Measurements from ENCODE around the gene FARSA. TPM values are rescaled to one million over a fixed set of nuclear protein-coding genes. Genes with fewer than 3 reads are reported as not detected.

FARSA gene
- total and polyA plus RNA-seq, 2 of the 13 experiments (the other 11 are each of a cell fraction or from before 2014, with no cell fraction given), result 25.9 to 72.0 TPM

GRCh38 chr19:12884926-12885748 is 48.4 kb downstream of the FARSA start (continued):
- TF ChIP-seq ZFP91 (CRISPR knock-in tag; IDR thresholded peaks at IDR 0.05; ENCODE audit: borderline replicate concordance), result peak; percentile 81; the same call in 1 of the 2 replicates
- TF ChIP-seq ZBTB10 (CRISPR knock-in tag; IDR thresholded peaks at IDR 0.05; ENCODE audit: borderline replicate concordance), result peak; percentile 75; the same call in 1 of the 2 replicates
- 0 out of 2 replicates have a peak, but pooled peaks have one; percentile 17 for TF ChIP-seq ZNF788 (CRISPR knock-in tag; IDR thresholded peaks at IDR 0.05; ENCODE audit: borderline replicate concordance)
- no peak for TF ChIP-seq PCBP1 (IDR thresholded peaks at IDR 0.05; ENCODE audit: borderline replicate concordance, low read depth, low read length)
- 0 out of 2 replicates have a peak, but pooled peaks have one; percentile 35 for TF ChIP-seq ZNF580 (CRISPR knock-in tag; IDR thresholded peaks at IDR 0.05; ENCODE audit: borderline replicate concordance, low read depth)
- TF ChIP-seq ZNF280D (CRISPR knock-in tag; IDR thresholded peaks at IDR 0.05), result 0 out of 2 replicates have a peak, but pooled peaks have one; percentile 16
- peak; percentile 51 for TF ChIP-seq SAP130 (CRISPR knock-in tag; IDR thresholded peaks at IDR 0.05; ENCODE audit: low read depth)
- TF ChIP-seq SALL1 (CRISPR knock-in tag; IDR thresholded peaks at IDR 0.05), result peak; percentile 46; the same call in 1 of the 2 replicates
- 0 out of 2 replicates have a peak, but pooled peaks have one; percentile 19 for TF ChIP-seq PHF20 (CRISPR knock-in tag; IDR thresholded peaks at IDR 0.05)
- TF ChIP-seq ZNF280B (CRISPR knock-in tag; IDR thresholded peaks at IDR 0.05; ENCODE audit: borderline replicate concordance), result peak; percentile 33; the same call in 1 of the 2 replicates
- peak; percentile 85 for TF ChIP-seq ZBTB14 (CRISPR knock-in tag; IDR thresholded peaks at IDR 0.05)
- peak; percentile 81; the same call in 1 of the 2 replicates for TF ChIP-seq TOPORS (CRISPR knock-in tag; IDR thresholded peaks at IDR 0.05)
- 0 out of 2 replicates have a peak, but pooled peaks have one; percentile 39 for TF ChIP-seq ZNF816 (CRISPR knock-in tag; IDR thresholded peaks at IDR 0.05; ENCODE audit: borderline replicate concordance)
- peak; percentile 79; the same call in 1 of the 2 replicates for TF ChIP-seq HNRNPL (IDR thresholded peaks at IDR 0.05; ENCODE audit: low read depth, low read length)
- TF ChIP-seq ZNF501 (CRISPR knock-in tag; IDR thresholded peaks at IDR 0.05), result peak; percentile 79
- TF ChIP-seq ZNF589 (CRISPR knock-in tag; conservative IDR thresholded peaks at IDR 0.05), result 0 out of 2 replicates have a peak, but pooled peaks have one; percentile 49

Measured in HepG2 (cell line).